Chondrocyte (in vitro differentiated cells): ENCODE results near the gene MRPL23. TPM values are rescaled to one million over a fixed set of nuclear protein-coding genes. Genes with fewer than 3 reads are reported as not detected.

Source experiments
- DNase-seq: peaks from one replicate; pipeline ENCODE4 v3.0.0; 2021; ENCODE audit warnings: mixed read lengths, low spot score
- H3K27ac Mint-ChIP-seq: one replicate; pipeline ENCODE4 v1.8.0; 2021; ENCODE audit warnings: mild to moderate bottlenecking, moderate library complexity, mixed read lengths; ENCODE audit not compliant: unreplicated experiment
- H3K27me3 Mint-ChIP-seq: 2 replicates; pipeline ENCODE4 v1.8.0; 2021; ENCODE audit warnings: low read depth, mixed read lengths
- H3K36me3 Mint-ChIP-seq: 2 replicates; pipeline ENCODE4 v1.8.0; 2021; ENCODE audit warnings: low read depth, mixed read lengths
- H3K4me1 Mint-ChIP-seq: 2 replicates; pipeline ENCODE4 v1.8.0; 2021; ENCODE audit warnings: low read depth, mild to moderate bottlenecking, mixed read lengths
- H3K4me3 Mint-ChIP-seq: one replicate; pipeline ENCODE4 v1.8.0; 2021; ENCODE audit warnings: mild to moderate bottlenecking, moderate library complexity, mixed read lengths; ENCODE audit not compliant: unreplicated experiment
- H3K9me3 Mint-ChIP-seq: 2 replicates; pipeline ENCODE4 v1.8.0; 2021; ENCODE audit warnings: low read depth, mixed read lengths
- CTCF ChIP-seq: fragments of 200-600 bp; sonication (generic); IDR thresholded peaks from 2 replicates; pipeline ENCODE4 v1.5.0; 2021; ENCODE audit warnings: antibody characterized with exemption, mild to moderate bottlenecking, moderate library complexity
- total RNA-seq: library from RNA; stranded (reverse); gene quantifications from 3 replicates; pipeline ENCODE4 v1.2.1, GENCODE V29; 2021

The MRPL23 gene
- total RNA-seq, 1 donor from 2014 or later = 22.8 TPM

- no peaks in the 10 kb centered on the region for H3K27me3 Mint-ChIP-seq
- no peak overlapping the region for H3K27ac Mint-ChIP-seq
- no peaks in the 10 kb centered on the region for H3K36me3 Mint-ChIP-seq
- H3K4me1 Mint-ChIP-seq = no peaks in the 10 kb centered on the region
- no peaks in the 10 kb centered on the region for H3K9me3 Mint-ChIP-seq
- no peak overlapping the region for H3K4me3 Mint-ChIP-seq
- no peak for TF ChIP-seq CTCF
- no peak for DNase-seq
Observed at GRCh38 chr11:1952806-1953482, 5.8 kb downstream of the MRPL23 start.

DNA sequence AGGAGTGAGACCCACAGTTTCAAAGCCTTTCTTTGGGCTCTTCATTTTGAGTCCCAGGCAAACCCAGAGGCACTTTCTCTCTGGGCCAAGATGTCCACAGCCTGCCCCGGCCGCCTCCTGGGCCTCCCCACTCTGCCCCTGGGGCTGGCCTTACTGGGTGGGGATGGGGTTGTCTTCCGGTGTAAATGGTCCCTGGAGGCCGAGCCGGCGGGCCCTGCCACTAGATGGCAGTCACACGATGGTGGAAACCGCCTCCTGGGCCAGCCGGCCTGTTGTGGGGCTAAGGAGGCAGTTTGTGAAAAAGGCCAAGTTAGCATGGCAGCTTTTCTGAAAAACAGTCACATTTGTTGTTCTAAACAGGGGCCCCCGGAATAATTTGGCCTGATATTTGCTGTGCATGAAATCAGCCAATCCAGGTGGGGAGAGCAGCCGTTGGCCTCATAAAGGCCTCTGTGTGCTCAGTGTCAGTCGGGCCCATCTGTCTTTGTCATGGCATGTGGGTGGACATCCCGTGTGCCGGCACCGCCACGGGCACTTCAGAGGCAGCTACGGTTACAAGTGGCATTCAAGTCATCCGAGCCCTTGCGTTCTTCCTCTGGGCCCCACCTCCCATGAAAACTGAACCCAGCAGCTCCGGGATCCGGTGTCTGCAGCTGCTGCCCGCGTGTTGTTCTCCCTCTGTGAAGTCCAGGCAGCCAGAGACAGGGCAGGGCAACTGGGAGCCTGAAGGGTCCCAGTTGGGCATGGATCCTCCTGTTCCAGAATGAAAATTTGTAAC, 6.5 kb downstream of the MRPL23 start:
- no peaks in the 10 kb centered on the region for H3K9me3 Mint-ChIP-seq
- H3K36me3 Mint-ChIP-seq = no peaks in the 10 kb centered on the region
- H3K4me1 Mint-ChIP-seq = no peaks in the 10 kb centered on the region
- no peak for DNase-seq
- TF ChIP-seq CTCF = no peak
- no peak overlapping the region for H3K4me3 Mint-ChIP-seq
- no peak overlapping the region for H3K27ac Mint-ChIP-seq
- H3K27me3 Mint-ChIP-seq = no peaks in the 10 kb centered on the region

GRCh38 chr11:1958367-1958766, 11.2 kb downstream of the MRPL23 start:
- H3K4me3 Mint-ChIP-seq = no peak overlapping the region
- no peak for DNase-seq
- H3K4me1 Mint-ChIP-seq = no peaks in the 10 kb centered on the region
- no peaks in the 10 kb centered on the region for H3K9me3 Mint-ChIP-seq
- no peak for TF ChIP-seq CTCF
- no peaks in the 10 kb centered on the region for H3K27me3 Mint-ChIP-seq
- no peak overlapping the region for H3K27ac Mint-ChIP-seq
- no peaks in the 10 kb centered on the region for H3K36me3 Mint-ChIP-seq

DNA sequence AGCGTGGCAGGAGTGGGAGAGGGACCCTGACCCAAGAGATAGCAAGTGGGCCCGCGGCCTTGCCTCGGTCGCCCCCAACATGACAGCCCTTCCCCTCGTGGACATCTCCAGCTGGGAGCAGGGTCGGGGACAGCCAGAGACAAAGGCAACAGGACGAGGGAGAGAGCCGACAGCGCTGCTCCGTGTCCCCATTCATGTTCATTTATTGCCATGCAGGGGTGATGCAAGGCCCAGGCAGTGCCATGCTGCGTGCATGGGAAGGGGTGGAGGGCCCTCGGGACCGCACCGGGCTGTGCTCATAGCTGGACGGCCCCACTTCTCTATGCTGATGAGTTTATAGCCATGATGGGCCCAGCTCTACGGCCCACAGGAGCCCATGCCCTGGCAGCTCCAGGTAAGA, 12.7 kb downstream of the MRPL23 start:
- Mint-ChIP-seq H3K4me3 (no peak overlapping the region), H3K27me3 (no peaks in the 10 kb centered on the region), H3K36me3 (no peaks in the 10 kb centered on the region), H3K4me1 (no peaks in the 10 kb centered on the region), H3K27ac (no peak overlapping the region), H3K9me3 (no peaks in the 10 kb centered on the region)
- TF ChIP-seq CTCF = no peak
- no peak for DNase-seq

GRCh38 chr11:1963864-1964263, 16.7 kb downstream of the MRPL23 start:
- no peak for TF ChIP-seq CTCF
- Mint-ChIP-seq H3K27me3 (no peaks in the 10 kb centered on the region), H3K4me1 (no peaks in the 10 kb centered on the region), H3K36me3 (no peaks in the 10 kb centered on the region), H3K27ac (no peak overlapping the region), H3K4me3 (no peak overlapping the region), H3K9me3 (no peaks in the 10 kb centered on the region)
- peak; percentile 9 for DNase-seq
